Endothelial cell of umbilical vein (primary cell): ENCODE data around the gene PPM1F. TPM values are rescaled to one million over a fixed set of nuclear protein-coding genes. Genes with fewer than 3 reads are reported as not detected.

ENCODE experiments used
- BruUV-seq: library from RNA; stranded (reverse); fragments of 400-500 nt; replicated peaks from 2 replicates; lab custom pipeline; 2021; lab: Mats Ljungman, UMichigan
- CTCF ChIA-PET: fragments of 300-600, 350-600 bp; sonication (Branson Sonifier 250); formaldehyde crosslinking; loops from one replicate; lab custom pipeline; 2021; ENCODE audit warnings: antibody characterized with exemption, inconsistent platforms; lab: Charles Lee
- POLR2A ChIA-PET: fragments of 300-600, 350-600 bp; sonication (Branson Sonifier 250); formaldehyde crosslinking; loops from one replicate; lab custom pipeline; 2021; ENCODE audit warnings: antibody characterized with exemption, inconsistent platforms; lab: Charles Lee
- DNase-seq: peaks from one replicate; pipeline ENCODE4 v3.0.0-alpha.2; 2011; ENCODE audit warnings: low read depth, low spot score
- FAIRE-seq: peaks from 2 replicates; lab custom pipeline; 2011; peaks lifted over from hg19 to GRCh38; lab: Jason Lieb, UNC
- H2AFZ ChIP-seq: 2 replicates; pipeline ENCODE4 v1.6.0; 2012; ENCODE audit warnings: low read depth, low read length, control low read depth, inconsistent platforms
- H3K27ac ChIP-seq: 2 replicates; pipeline ENCODE4 v1.5.1; 2011; ENCODE audit warnings: low read depth, mild to moderate bottlenecking, control low read depth, low read length, moderate library complexity; ENCODE audit not compliant: insufficient read depth
- H3K27me3 ChIP-seq, 2 experiments: 2 replicates each; pipeline versions ENCODE4 v1.6.0 to v1.6.1; 2011; ENCODE audit warnings: low read length in 2 of 2, mixed read lengths in 1 of 2; ENCODE audit not compliant: control insufficient read depth in 2 of 2, insufficient read depth in 2 of 2
- H3K36me3 ChIP-seq, 2 experiments: 2 replicates in 1 of 2; 3 replicates in 1 of 2; pipeline ENCODE4 v1.5.1; 2011; ENCODE audit warnings: low read length in 2 of 2, mild to moderate bottlenecking in 1 of 2, moderate library complexity in 1 of 2; ENCODE audit not compliant: control insufficient read depth in 2 of 2, insufficient read depth in 2 of 2; ENCODE audit errors: extremely low read depth in 1 of 2
- H3K4me1 ChIP-seq: 3 replicates; pipeline ENCODE4 v1.5.1; 2011; ENCODE audit warnings: mild to moderate bottlenecking, low read length; ENCODE audit not compliant: control insufficient read depth, insufficient read depth; ENCODE audit errors: extremely low read depth
- H3K4me2 ChIP-seq: 2 replicates; pipeline ENCODE4 v1.6.1; 2011; ENCODE audit warnings: low read length, control low read depth, mixed read lengths; ENCODE audit not compliant: insufficient read depth
- H3K4me3 ChIP-seq, 3 experiments: fragments of 200-600 bp in 1 of 3; sonication (generic), shearing (Covaris generic) in 1 of 3; replicated peaks in 1 of 3; 2 replicates each; pipeline ENCODE4 v1.5.1; 2011 to 2016; ENCODE audit warnings: control low read depth in 3 of 3, low read length in 3 of 3, mild to moderate bottlenecking in 2 of 3, inconsistent platforms in 1 of 3, low read depth in 1 of 3, moderate library complexity in 1 of 3; ENCODE audit not compliant: insufficient read depth in 1 of 3
- H3K79me2 ChIP-seq: 2 replicates; pipeline ENCODE4 v1.6.0; 2012; ENCODE audit warnings: low read length, inconsistent platforms; ENCODE audit not compliant: control insufficient read depth, insufficient read depth
- H3K9ac ChIP-seq: replicated peaks from 2 replicates; pipeline ENCODE3; 2011; ENCODE audit warnings: low read length, control low read depth; ENCODE audit not compliant: insufficient read depth; ENCODE audit errors: extremely low read depth
- H3K9me1 ChIP-seq: replicated peaks from 3 replicates; pipeline ENCODE4 v1.6.0; 2011; ENCODE audit warnings: mild to moderate bottlenecking, low read length; ENCODE audit not compliant: control insufficient read depth, insufficient read depth; ENCODE audit errors: extremely low read depth
- H3K9me3 ChIP-seq: replicated peaks from 2 replicates; pipeline ENCODE4 v1.5.1; 2012; ENCODE audit warnings: low read length, inconsistent platforms; ENCODE audit not compliant: control insufficient read depth, insufficient read depth
- H4K20me1 ChIP-seq: replicated peaks from 2 replicates; pipeline ENCODE3; 2011; ENCODE audit warnings: mild to moderate bottlenecking, low read length; ENCODE audit not compliant: control insufficient read depth, insufficient read depth; ENCODE audit errors: extremely low read depth
- EZH2 ChIP-seq: IDR thresholded peaks from 2 replicates; pipeline ENCODE4 v1.6.1; 2012; ENCODE audit warnings: borderline replicate concordance, low read depth, mild to moderate bottlenecking, moderate library complexity, low read length, inconsistent platforms; ENCODE audit not compliant: severe bottlenecking
- FOS ChIP-seq: IDR thresholded peaks from 2 replicates; pipeline ENCODE4 v1.6.1; 2011; ENCODE audit warnings: mild to moderate bottlenecking, low read length, moderate library complexity, borderline replicate concordance; ENCODE audit not compliant: insufficient read depth
- GATA2 ChIP-seq: IDR thresholded peaks from 2 replicates; pipeline ENCODE4 v1.7.0; 2011; ENCODE audit warnings: low read depth, mild to moderate bottlenecking, moderate library complexity, mixed read lengths, low read length; ENCODE audit not compliant: insufficient read length, insufficient read depth
- JUN ChIP-seq: IDR thresholded peaks from 2 replicates; pipeline ENCODE4 v1.6.1; 2011; ENCODE audit warnings: borderline replicate concordance, low read depth; ENCODE audit not compliant: insufficient read length, insufficient read depth
- MYC ChIP-seq: IDR thresholded peaks from one replicate; pipeline ENCODE4 v1.6.1; 2011; ENCODE audit warnings: mild to moderate bottlenecking, low read depth, low read length
- POLR2A ChIP-seq: IDR thresholded peaks from 2 replicates; pipeline ENCODE4 v1.6.1; 2012; ENCODE audit warnings: low read depth, mild to moderate bottlenecking, control low read depth, low read length
- POLR2AphosphoS5 ChIP-seq: IDR thresholded peaks from 2 replicates; pipeline ENCODE4 v1.6.1; 2012; ENCODE audit warnings: low read depth, mild to moderate bottlenecking, control low read depth, low read length, moderate library complexity; ENCODE audit not compliant: insufficient read depth
- dilution Hi-C: fragments of 300-500 bp; cut with MboI; formaldehyde crosslinking; loops from one replicate; pipeline ENCODE4 v1.15.0; 2019; ENCODE audit warnings: low sequenced_read_pairs; ENCODE audit not compliant: extremely low pct_ligation_motif_present
- intact Hi-C: fragments of 100-400 bp; cut with micrococcal nuclease; formaldehyde crosslinking; loops from one replicate; pipeline ENCODE4 v1.10.0; 2022
- polyA plus RNA-seq, 4 experiments: library from polyadenylated mRNA; depleted of rRNA in 3 of 4; stranded (reverse) in 3 of 4; unstranded in 1 of 4; fragments of >200 nt; gene quantifications; 2 replicates each; pipeline versions ENCODE4 v1.2.1 to v1.2.3, GENCODE V29; 2011 to 2012; ENCODE audit warnings: missing spikeins in 1 of 4
- total RNA-seq: library from RNA; stranded (reverse); gene quantifications from 2 replicates; pipeline ENCODE4 v1.2.3, GENCODE V29; 2021
- TF ChIP-seq, protein P1 (sequence below), 2 donors: IDR thresholded peaks; 1 replicate in 1 of 2; 2 replicates in 1 of 2; pipeline ENCODE4 v1.5.1; 2011; ENCODE audit warnings: low read length in 2 of 2, mild to moderate bottlenecking in 2 of 2, moderate library complexity in 2 of 2, control low read depth in 1 of 2, inconsistent platforms in 1 of 2, low read depth in 1 of 2; ENCODE audit not compliant: insufficient read depth in 1 of 2; ENCODE audit errors: extremely low read depth in 1 of 2
- TF ChIP-seq, protein P2 (sequence below): IDR thresholded peaks from 2 replicates; pipeline ENCODE4 v1.6.1; 2011; ENCODE audit not compliant: insufficient read depth, insufficient read length

Gene PPM1F
- total and polyA plus RNA-seq, 2 donors (not counting 3 experiments of a cell fraction or from before 2014, with no cell fraction given): 107 to 178 TPM

DNA sequence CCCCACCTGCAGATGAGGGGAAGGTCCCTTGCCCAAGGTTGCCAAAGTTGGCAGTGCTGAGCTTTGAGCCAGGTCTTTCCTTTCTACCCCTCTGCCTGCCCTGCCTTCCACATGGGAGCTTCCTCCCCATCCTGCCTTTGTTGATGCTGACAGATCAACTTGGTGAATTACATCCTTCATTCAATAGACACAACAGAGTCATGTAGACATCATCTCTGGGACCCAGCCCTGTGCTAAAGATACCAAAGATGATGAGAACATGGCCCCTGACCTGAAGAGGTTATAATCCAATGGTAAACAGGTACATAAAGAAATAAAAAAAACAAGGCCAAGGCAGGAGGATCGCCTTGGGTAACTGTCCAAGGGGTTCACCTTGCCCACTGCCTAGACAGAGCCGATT is 42.8 kb downstream of the PPM1F start:
- Histone ChIP-seq H3K4me3 (no peak overlapping the region), H2AFZ (no peak overlapping the region), H3K36me3 (no peaks in the 10 kb centered on the region), H3K9me3 (no peaks in the 10 kb centered on the region), H3K9ac (no peak overlapping the region), H3K4me2 (no peak overlapping the region), H3K9me1 (no peaks in the 10 kb centered on the region), H3K27me3 (no peaks in the 10 kb centered on the region), H3K27ac (no peak overlapping the region), H3K79me2 (no peaks in the 10 kb centered on the region), H3K4me1 (no peaks in the 10 kb centered on the region), H4K20me1 (no peaks in the 10 kb centered on the region)
- intact Hi-C loops: no loop called here
- no TSS peak for BruUV-seq
- dilution Hi-C loops: no loop called here
- DNase-seq (no peak), FAIRE-seq (no peak)
- no peak for TF ChIP-seq FOS
- TF ChIP-seq POLR2A: no peak
- TF ChIP-seq, protein P1, sequence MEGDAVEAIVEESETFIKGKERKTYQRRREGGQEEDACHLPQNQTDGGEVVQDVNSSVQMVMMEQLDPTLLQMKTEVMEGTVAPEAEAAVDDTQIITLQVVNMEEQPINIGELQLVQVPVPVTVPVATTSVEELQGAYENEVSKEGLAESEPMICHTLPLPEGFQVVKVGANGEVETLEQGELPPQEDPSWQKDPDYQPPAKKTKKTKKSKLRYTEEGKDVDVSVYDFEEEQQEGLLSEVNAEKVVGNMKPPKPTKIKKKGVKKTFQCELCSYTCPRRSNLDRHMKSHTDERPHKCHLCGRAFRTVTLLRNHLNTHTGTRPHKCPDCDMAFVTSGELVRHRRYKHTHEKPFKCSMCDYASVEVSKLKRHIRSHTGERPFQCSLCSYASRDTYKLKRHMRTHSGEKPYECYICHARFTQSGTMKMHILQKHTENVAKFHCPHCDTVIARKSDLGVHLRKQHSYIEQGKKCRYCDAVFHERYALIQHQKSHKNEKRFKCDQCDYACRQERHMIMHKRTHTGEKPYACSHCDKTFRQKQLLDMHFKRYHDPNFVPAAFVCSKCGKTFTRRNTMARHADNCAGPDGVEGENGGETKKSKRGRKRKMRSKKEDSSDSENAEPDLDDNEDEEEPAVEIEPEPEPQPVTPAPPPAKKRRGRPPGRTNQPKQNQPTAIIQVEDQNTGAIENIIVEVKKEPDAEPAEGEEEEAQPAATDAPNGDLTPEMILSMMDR (IDR thresholded peaks at IDR 0.05; ENCODE audit: extremely low read depth in 1 of 2, insufficient read depth in 1 of 2, low read depth in 1 of 2, low read length in 2 of 2): no peak
- TF ChIP-seq GATA2: no peak
- TF ChIP-seq JUN: no peak
- no peak for TF ChIP-seq MYC
- TF ChIP-seq EZH2: no peak
- TF ChIP-seq, protein P2, sequence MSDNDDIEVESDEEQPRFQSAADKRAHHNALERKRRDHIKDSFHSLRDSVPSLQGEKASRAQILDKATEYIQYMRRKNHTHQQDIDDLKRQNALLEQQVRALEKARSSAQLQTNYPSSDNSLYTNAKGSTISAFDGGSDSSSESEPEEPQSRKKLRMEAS: no peak
- TF ChIP-seq POLR2AphosphoS5: no peak
- CTCF ChIA-PET: no interaction called here
- POLR2A ChIA-PET: no interaction called here
